ENCODE measurements around the gene FRMPD2. TPM values are rescaled to one million over a fixed set of nuclear protein-coding genes. Genes with fewer than 3 reads are reported as not detected.

The FRMPD2 gene
- total RNA-seq, 1 experiment from 2014 or later, result 1.3 TPM

DNA sequence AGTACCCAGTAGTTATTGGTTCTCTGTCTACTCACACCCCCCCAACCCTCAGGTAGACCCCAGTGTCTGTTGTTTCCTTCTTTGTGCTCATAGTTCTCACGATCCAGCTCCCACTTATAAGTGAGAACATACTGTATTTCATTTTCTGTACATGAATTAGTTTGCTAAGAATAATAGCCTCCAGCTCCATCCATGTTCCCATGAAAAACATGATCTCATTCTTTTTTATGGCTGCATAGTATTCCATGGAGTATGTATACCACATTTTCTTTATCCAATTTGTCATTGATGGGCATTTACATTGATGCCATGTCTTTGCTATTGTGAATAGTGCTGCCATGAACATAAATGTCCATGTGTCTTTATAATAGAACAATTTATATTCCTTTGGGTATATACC lies 2.6 kb upstream of the FRMPD2 start:
- Mint-ChIP-seq H3K9me3 (ENCODE audit: unreplicated experiment) (no peaks in the 10 kb centered on the region), H3K36me3 (ENCODE audit: insufficient read depth, unreplicated experiment) (no peaks in the 10 kb centered on the region), H3K27ac (ENCODE audit: low read depth, unreplicated experiment) (no peak overlapping the region), H3K27me3 (ENCODE audit: insufficient read depth, unreplicated experiment) (peaks cover 20% of the 10 kb centered on the region), H3K4me1 (ENCODE audit: insufficient read depth, unreplicated experiment) (no peaks in the 10 kb centered on the region), H3K4me3 (ENCODE audit: unreplicated experiment) (no peak overlapping the region)
- intact Hi-C loops (cut with micrococcal nuclease), result no loop called here
- POLR2A ChIA-PET, result no interaction called here
- no TSS peak for BruUV-seq (replicated peaks)
- DNase-seq (ENCODE audit: unreplicated experiment), result no peak
- TF ChIP-seq, protein P1, sequence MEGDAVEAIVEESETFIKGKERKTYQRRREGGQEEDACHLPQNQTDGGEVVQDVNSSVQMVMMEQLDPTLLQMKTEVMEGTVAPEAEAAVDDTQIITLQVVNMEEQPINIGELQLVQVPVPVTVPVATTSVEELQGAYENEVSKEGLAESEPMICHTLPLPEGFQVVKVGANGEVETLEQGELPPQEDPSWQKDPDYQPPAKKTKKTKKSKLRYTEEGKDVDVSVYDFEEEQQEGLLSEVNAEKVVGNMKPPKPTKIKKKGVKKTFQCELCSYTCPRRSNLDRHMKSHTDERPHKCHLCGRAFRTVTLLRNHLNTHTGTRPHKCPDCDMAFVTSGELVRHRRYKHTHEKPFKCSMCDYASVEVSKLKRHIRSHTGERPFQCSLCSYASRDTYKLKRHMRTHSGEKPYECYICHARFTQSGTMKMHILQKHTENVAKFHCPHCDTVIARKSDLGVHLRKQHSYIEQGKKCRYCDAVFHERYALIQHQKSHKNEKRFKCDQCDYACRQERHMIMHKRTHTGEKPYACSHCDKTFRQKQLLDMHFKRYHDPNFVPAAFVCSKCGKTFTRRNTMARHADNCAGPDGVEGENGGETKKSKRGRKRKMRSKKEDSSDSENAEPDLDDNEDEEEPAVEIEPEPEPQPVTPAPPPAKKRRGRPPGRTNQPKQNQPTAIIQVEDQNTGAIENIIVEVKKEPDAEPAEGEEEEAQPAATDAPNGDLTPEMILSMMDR (IDR thresholded peaks at IDR 0.05; ENCODE audit: unreplicated experiment), result no peak
- CTCF ChIA-PET, result interaction anchor here (0.6 to 1.5 kb wide), 2 partner anchors 12 to 48 kb away, joined by 4 to 7 read pairs; no protein-coding TSS in a partner anchor

DNA sequence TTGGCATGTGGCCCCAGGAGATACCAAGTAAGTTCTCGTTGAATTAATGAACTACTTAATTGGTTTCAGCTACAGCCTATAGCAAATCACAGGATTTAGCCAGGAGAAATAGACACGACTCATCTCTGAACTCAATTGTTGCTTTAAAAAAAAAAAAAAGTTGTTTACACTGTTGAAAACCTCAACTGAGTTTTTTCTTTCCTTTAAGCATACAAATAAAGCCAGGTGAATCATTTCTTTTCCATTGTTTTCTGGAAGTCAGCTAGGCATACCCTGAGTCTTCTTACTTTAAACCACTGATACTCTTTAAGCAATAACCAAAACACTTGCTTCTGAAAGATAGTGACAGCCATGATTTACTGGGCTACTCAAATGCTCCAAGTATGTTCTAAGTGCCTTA lies 755 bp downstream of the FRMPD2 start:
- BruUV-seq (replicated peaks), result no TSS peak
- no peak for DNase-seq (ENCODE audit: unreplicated experiment)
- no peaks in the 10 kb centered on the region for H3K9me3 Mint-ChIP-seq (ENCODE audit: unreplicated experiment)
- no peaks in the 10 kb centered on the region for H3K36me3 Mint-ChIP-seq (ENCODE audit: insufficient read depth, unreplicated experiment)
- ChIA-PET CTCF (interaction anchor here (0.6 kb wide), 1 partner anchor 9 kb away, joined by 3 read pairs; no protein-coding TSS in a partner anchor), POLR2A (no interaction called here)
- H3K27me3 Mint-ChIP-seq (ENCODE audit: insufficient read depth, unreplicated experiment), result peaks cover 26% of the 10 kb centered on the region
- H3K4me3 Mint-ChIP-seq (ENCODE audit: unreplicated experiment), result no peak overlapping the region
- TF ChIP-seq, protein P1 (IDR thresholded peaks at IDR 0.05; ENCODE audit: unreplicated experiment), result no peak
- intact Hi-C loops (cut with micrococcal nuclease), result no loop called here
- H3K4me1 Mint-ChIP-seq (ENCODE audit: insufficient read depth, unreplicated experiment), result no peaks in the 10 kb centered on the region
- H3K27ac Mint-ChIP-seq (ENCODE audit: low read depth, unreplicated experiment), result no peak overlapping the region

- Mint-ChIP-seq H3K36me3 (ENCODE audit: insufficient read depth, unreplicated experiment) (no peaks in the 10 kb centered on the region), H3K27ac (ENCODE audit: low read depth, unreplicated experiment) (no peak overlapping the region), H3K27me3 (ENCODE audit: insufficient read depth, unreplicated experiment) (peaks cover 26% of the 10 kb centered on the region), H3K9me3 (ENCODE audit: unreplicated experiment) (no peaks in the 10 kb centered on the region), H3K4me3 (ENCODE audit: unreplicated experiment) (no peak overlapping the region), H3K4me1 (ENCODE audit: insufficient read depth, unreplicated experiment) (no peaks in the 10 kb centered on the region)
- no TSS peak for BruUV-seq (replicated peaks)
- no peak for DNase-seq (ENCODE audit: unreplicated experiment)
- ChIA-PET CTCF (no interaction called here), POLR2A (no interaction called here)
- TF ChIP-seq, protein P1 (IDR thresholded peaks at IDR 0.05; ENCODE audit: unreplicated experiment), result no peak
- intact Hi-C loops (cut with micrococcal nuclease), result no loop called here
Observed at GRCh38 chr10:48272682-48273081, 1.8 kb downstream of the FRMPD2 start.

- CTCF ChIA-PET, result interaction anchor here (1.2 to 1.5 kb wide), 3 partner anchors 12 to 19 kb away, joined by 3 to 5 read pairs (median 5); no protein-coding TSS in a partner anchor
- H3K4me3 Mint-ChIP-seq (ENCODE audit: unreplicated experiment), result no peak overlapping the region
- no peak overlapping the region for H3K27ac Mint-ChIP-seq (ENCODE audit: low read depth, unreplicated experiment)
- BruUV-seq (replicated peaks), result no TSS peak
- TF ChIP-seq, protein P1 (IDR thresholded peaks at IDR 0.05; ENCODE audit: unreplicated experiment), result no peak
- DNase-seq (ENCODE audit: unreplicated experiment), result no peak
- no peaks in the 10 kb centered on the region for H3K4me1 Mint-ChIP-seq (ENCODE audit: insufficient read depth, unreplicated experiment)
- intact Hi-C loops (cut with micrococcal nuclease), result no loop called here
- POLR2A ChIA-PET, result no interaction called here
- H3K27me3 Mint-ChIP-seq (ENCODE audit: insufficient read depth, unreplicated experiment), result peaks cover 26% of the 10 kb centered on the region
- no peaks in the 10 kb centered on the region for H3K36me3 Mint-ChIP-seq (ENCODE audit: insufficient read depth, unreplicated experiment)
- H3K9me3 Mint-ChIP-seq (ENCODE audit: unreplicated experiment), result no peaks in the 10 kb centered on the region
Observed at GRCh38 chr10:48271047-48271730, 3.3 kb downstream of the FRMPD2 start.

All from MCF 10A (cell line).